ENCODE measurements around the gene LRP5.

DNA sequence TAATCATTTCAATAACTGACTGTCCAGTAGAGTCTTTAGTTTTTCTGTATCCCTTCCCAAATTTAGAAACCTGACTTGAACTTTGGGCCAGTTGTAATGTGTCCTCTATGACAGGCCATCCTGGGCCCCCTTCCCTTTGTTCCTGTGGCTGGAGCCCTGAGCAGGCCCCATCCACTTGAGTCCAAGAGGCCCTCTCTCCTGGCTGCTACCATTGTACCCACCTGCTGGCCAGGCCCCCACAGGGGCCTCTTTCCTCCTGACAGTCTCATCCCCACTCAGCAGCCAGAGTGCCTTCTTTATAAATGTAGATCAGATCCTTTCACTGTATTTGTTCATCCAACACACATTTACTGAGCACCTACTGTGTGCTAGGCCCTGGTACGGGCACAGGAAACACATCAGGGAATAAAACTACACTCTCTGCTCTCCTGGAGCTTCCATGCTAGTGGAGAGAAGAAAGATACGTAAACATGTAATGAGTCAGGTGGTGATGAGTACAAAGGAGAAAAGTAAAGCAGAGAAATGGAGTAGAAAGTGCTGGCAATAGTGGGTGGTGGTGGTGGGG lies 2.7 kb upstream of the LRP5 start:
- TF ChIP-seq, protein P1, sequence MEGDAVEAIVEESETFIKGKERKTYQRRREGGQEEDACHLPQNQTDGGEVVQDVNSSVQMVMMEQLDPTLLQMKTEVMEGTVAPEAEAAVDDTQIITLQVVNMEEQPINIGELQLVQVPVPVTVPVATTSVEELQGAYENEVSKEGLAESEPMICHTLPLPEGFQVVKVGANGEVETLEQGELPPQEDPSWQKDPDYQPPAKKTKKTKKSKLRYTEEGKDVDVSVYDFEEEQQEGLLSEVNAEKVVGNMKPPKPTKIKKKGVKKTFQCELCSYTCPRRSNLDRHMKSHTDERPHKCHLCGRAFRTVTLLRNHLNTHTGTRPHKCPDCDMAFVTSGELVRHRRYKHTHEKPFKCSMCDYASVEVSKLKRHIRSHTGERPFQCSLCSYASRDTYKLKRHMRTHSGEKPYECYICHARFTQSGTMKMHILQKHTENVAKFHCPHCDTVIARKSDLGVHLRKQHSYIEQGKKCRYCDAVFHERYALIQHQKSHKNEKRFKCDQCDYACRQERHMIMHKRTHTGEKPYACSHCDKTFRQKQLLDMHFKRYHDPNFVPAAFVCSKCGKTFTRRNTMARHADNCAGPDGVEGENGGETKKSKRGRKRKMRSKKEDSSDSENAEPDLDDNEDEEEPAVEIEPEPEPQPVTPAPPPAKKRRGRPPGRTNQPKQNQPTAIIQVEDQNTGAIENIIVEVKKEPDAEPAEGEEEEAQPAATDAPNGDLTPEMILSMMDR (IDR thresholded peaks at IDR 0.05; ENCODE audit: insufficient read depth, low read depth, low read length), result no peak
- no peak for TF ChIP-seq EZH2 (IDR thresholded peaks at IDR 0.05; ENCODE audit: insufficient read depth, low read length)

Measured in astrocyte (in vitro differentiated cells and primary cell).